OCI-LY3 (cell line): ENCODE results near the gene EHBP1L1.

ENCODE experiments used
- H2AFZ ChIP-seq: fragments of 200-600, 300-600 bp; shearing (Covaris generic); 2 replicates; pipeline ENCODE4 v1.6.0; 2014; ENCODE audit warnings: antibody characterized with exemption, low read depth, low read length
- H3K27ac ChIP-seq: fragments of 200-600, 300-600 bp; sonication (generic); 2 replicates; pipeline ENCODE4 v1.5.1; 2014; ENCODE audit warnings: mild to moderate bottlenecking, low read length, moderate library complexity, mixed read lengths
- H3K27me3 ChIP-seq: fragments of 200-600, 300-600 bp; sonication (generic); 2 replicates; pipeline ENCODE4 v1.6.1; 2014; ENCODE audit warnings: low read depth, low read length, mixed read lengths
- H3K36me3 ChIP-seq: fragments of 200-600, 300-600 bp; sonication (generic); replicated peaks from 2 replicates; pipeline ENCODE3; 2014; ENCODE audit warnings: low read depth, low read length, mixed read lengths
- H3K4me1 ChIP-seq: fragments of 300-600, 200-600 bp; sonication (generic); 2 replicates; pipeline ENCODE4 v1.6.1; 2014; ENCODE audit warnings: low read length, mixed read lengths
- H3K4me2 ChIP-seq: fragments of 200-600, 300-600 bp; sonication (generic); 2 replicates; pipeline ENCODE4 v1.6.1; 2014; ENCODE audit warnings: low read length, mixed read lengths
- H3K4me3 ChIP-seq: fragments of 300-600, 200-600 bp; sonication (generic); 2 replicates; pipeline ENCODE4 v1.5.1; 2014; ENCODE audit warnings: antibody characterized with exemption, mild to moderate bottlenecking, low read length, moderate library complexity
- H3K79me2 ChIP-seq: fragments of 300-600, 200-600 bp; shearing (Covaris generic); 2 replicates; pipeline ENCODE4 v1.6.1; 2014; ENCODE audit warnings: mild to moderate bottlenecking, low read length, mixed read lengths
- H3K9ac ChIP-seq: fragments of 300-600, 200-600 bp; shearing (Covaris generic); 2 replicates; pipeline ENCODE4 v1.6.0; 2014; ENCODE audit warnings: mild to moderate bottlenecking, low read length, moderate library complexity
- H3K9me3 ChIP-seq: fragments of 200-600, 300-600 bp; shearing (Covaris generic); 2 replicates; pipeline ENCODE4 v1.6.1; 2014; ENCODE audit warnings: low read length, mixed read lengths; ENCODE audit not compliant: insufficient read depth
- H4K20me1 ChIP-seq: fragments of 200-600, 300-600 bp; sonication (generic); 2 replicates; pipeline ENCODE4 v1.6.1; 2016; ENCODE audit warnings: low read length, mixed read lengths; ENCODE audit not compliant: insufficient read depth
- CTCF ChIP-seq: fragments of 200-600, 300-600 bp; sonication (generic); IDR thresholded peaks from 2 replicates; pipeline ENCODE4 v1.5.1; 2014; ENCODE audit warnings: antibody characterized with exemption, low read length, low read depth
- EZH2phosphoT487 ChIP-seq: fragments of 200-600 bp; shearing (Covaris generic); IDR thresholded peaks from 2 replicates; pipeline ENCODE4 v1.6.1; 2018; ENCODE audit warnings: antibody characterized with exemption, mixed run types, low read depth

The EHBP1L1 gene

DNA sequence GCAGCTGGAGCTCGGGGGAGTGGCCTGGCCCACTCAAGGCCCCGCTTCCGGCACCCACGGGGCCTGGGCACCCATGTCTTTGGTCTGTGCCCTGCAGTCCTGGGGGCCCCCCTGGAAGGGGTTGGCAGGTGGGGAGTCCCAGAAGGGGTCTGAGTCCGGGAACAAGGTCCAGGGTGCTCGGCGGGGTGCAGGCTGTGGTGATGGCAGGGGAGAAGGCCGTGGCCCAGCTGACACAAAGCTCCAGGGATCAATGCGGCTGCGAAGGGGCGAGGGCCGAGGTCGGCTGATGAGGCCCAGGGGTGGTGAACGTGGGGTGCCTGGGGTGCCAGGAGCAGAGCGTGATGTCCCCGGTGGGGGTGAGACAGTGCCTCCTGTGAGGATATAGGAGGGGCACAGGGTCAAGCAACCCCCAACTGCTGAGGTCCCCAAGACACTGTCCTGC, 22.4 kb downstream of the EHBP1L1 start:
- H3K36me3 ChIP-seq = peaks cover 23% of the 10 kb centered on the region
- H3K27ac ChIP-seq = no peak overlapping the region
- no peaks in the 10 kb centered on the region for H3K4me1 ChIP-seq
- no peak overlapping the region for H2AFZ ChIP-seq
- TF ChIP-seq CTCF (no peak), EZH2phosphoT487 (no peak)
- no peaks in the 10 kb centered on the region for H3K27me3 ChIP-seq
- no peak overlapping the region for H3K9ac ChIP-seq
- no peaks in the 10 kb centered on the region for H4K20me1 ChIP-seq
- no peaks in the 10 kb centered on the region for H3K9me3 ChIP-seq
- no peak overlapping the region for H3K4me3 ChIP-seq
- no peaks in the 10 kb centered on the region for H3K79me2 ChIP-seq
- H3K4me2 ChIP-seq = no peak overlapping the region

- H3K79me2 ChIP-seq = no peaks in the 10 kb centered on the region
- no peak overlapping the region for H3K4me3 ChIP-seq
- H4K20me1 ChIP-seq = no peaks in the 10 kb centered on the region
- peaks cover 27% of the 10 kb centered on the region for H3K36me3 ChIP-seq
- H3K9ac ChIP-seq = no peak overlapping the region
- no peaks in the 10 kb centered on the region for H3K9me3 ChIP-seq
- no peak overlapping the region for H2AFZ ChIP-seq
- no peaks in the 10 kb centered on the region for H3K27me3 ChIP-seq
- H3K27ac ChIP-seq = no peak overlapping the region
- TF ChIP-seq EZH2phosphoT487 = no peak
- no peaks in the 10 kb centered on the region for H3K4me1 ChIP-seq
- H3K4me2 ChIP-seq = no peak overlapping the region
These were observed 23.5 kb downstream of the EHBP1L1 start for GRCh38 chr11:65599216-65599954.

- Histone ChIP-seq H3K27ac (no peak overlapping the region), H3K4me1 (no peaks in the 10 kb centered on the region), H3K27me3 (no peaks in the 10 kb centered on the region), H2AFZ (no peak overlapping the region), H3K4me2 (no peak overlapping the region), H3K4me3 (no peak overlapping the region), H4K20me1 (no peaks in the 10 kb centered on the region), H3K36me3 (peaks cover 32% of the 10 kb centered on the region), H3K9ac (no peak overlapping the region), H3K9me3 (no peaks in the 10 kb centered on the region), H3K79me2 (no peaks in the 10 kb centered on the region)
- no peak for TF ChIP-seq CTCF
- TF ChIP-seq EZH2phosphoT487 = no peak
These were observed 24.0 kb downstream of the EHBP1L1 start for GRCh38 chr11:65599955-65600246.

- no peaks in the 10 kb centered on the region for H3K27me3 ChIP-seq
- H3K27ac ChIP-seq = no peak overlapping the region
- peaks cover 43% of the 10 kb centered on the region for H3K36me3 ChIP-seq
- H3K79me2 ChIP-seq = no peaks in the 10 kb centered on the region
- no peak overlapping the region for H3K4me2 ChIP-seq
- H4K20me1 ChIP-seq = no peaks in the 10 kb centered on the region
- no peak for TF ChIP-seq CTCF
- TF ChIP-seq EZH2phosphoT487 = no peak
- no peak overlapping the region for H3K4me3 ChIP-seq
- no peaks in the 10 kb centered on the region for H3K9me3 ChIP-seq
- no peak overlapping the region for H3K9ac ChIP-seq
- H3K4me1 ChIP-seq = no peaks in the 10 kb centered on the region
- no peak overlapping the region for H2AFZ ChIP-seq
These were observed 28.4 kb downstream of the EHBP1L1 start for GRCh38 chr11:65604258-65604657.
